ENCODE measurements around the gene PTPRQ.

Gene PTPRQ

DNA sequence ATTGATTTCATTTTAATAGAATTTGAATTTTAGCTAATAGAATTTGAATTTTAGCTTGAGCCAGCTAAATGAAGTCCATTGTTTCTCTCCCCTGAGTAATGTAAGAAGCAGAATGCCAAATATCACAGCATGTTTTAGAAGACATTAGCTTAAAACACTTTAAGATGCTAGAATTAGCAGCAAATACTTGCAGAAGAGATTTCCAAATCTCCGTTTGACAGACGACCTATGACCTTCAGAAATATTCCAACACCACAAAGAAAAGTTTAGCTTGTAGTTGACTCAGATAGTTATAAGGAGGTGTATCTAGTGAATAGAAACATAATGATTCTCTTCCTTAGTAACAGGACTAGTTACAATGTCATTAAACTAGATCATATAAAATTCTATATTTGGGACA, 211.7 kb downstream of the PTPRQ start (continued):
- TF ChIP-seq, protein P1, sequence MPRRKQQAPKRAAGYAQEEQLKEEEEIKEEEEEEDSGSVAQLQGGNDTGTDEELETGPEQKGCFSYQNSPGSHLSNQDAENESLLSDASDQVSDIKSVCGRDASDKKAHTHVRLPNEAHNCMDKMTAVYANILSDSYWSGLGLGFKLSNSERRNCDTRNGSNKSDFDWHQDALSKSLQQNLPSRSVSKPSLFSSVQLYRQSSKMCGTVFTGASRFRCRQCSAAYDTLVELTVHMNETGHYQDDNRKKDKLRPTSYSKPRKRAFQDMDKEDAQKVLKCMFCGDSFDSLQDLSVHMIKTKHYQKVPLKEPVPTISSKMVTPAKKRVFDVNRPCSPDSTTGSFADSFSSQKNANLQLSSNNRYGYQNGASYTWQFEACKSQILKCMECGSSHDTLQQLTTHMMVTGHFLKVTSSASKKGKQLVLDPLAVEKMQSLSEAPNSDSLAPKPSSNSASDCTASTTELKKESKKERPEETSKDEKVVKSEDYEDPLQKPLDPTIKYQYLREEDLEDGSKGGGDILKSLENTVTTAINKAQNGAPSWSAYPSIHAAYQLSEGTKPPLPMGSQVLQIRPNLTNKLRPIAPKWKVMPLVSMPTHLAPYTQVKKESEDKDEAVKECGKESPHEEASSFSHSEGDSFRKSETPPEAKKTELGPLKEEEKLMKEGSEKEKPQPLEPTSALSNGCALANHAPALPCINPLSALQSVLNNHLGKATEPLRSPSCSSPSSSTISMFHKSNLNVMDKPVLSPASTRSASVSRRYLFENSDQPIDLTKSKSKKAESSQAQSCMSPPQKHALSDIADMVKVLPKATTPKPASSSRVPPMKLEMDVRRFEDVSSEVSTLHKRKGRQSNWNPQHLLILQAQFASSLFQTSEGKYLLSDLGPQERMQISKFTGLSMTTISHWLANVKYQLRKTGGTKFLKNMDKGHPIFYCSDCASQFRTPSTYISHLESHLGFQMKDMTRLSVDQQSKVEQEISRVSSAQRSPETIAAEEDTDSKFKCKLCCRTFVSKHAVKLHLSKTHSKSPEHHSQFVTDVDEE (CRISPR knock-in tag; IDR thresholded peaks at IDR 0.05) = no peak
- TF ChIP-seq TCF4 (CRISPR knock-in tag; IDR thresholded peaks at IDR 0.05; ENCODE audit: borderline replicate concordance) = no peak
- no peak for TF ChIP-seq ZNF565 (CRISPR knock-in tag; conservative IDR thresholded peaks at IDR 0.05; ENCODE audit: low read depth)
- TF ChIP-seq SNAI2 (CRISPR knock-in tag; IDR thresholded peaks at IDR 0.05) = no peak
- TF ChIP-seq, protein P2, sequence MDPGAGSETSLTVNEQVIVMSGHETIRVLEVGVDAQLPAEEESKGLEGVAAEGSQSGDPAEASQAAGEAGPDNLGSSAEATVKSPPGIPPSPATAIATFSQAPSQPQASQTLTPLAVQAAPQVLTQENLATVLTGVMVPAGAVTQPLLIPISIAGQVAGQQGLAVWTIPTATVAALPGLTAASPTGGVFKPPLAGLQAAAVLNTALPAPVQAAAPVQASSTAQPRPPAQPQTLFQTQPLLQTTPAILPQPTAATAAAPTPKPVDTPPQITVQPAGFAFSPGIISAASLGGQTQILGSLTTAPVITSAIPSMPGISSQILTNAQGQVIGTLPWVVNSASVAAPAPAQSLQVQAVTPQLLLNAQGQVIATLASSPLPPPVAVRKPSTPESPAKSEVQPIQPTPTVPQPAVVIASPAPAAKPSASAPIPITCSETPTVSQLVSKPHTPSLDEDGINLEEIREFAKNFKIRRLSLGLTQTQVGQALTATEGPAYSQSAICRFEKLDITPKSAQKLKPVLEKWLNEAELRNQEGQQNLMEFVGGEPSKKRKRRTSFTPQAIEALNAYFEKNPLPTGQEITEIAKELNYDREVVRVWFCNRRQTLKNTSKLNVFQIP (CRISPR knock-in tag; IDR thresholded peaks at IDR 0.05; ENCODE audit: borderline replicate concordance, low read depth) = no peak
- no peak for TF ChIP-seq PPARA (CRISPR knock-in tag; IDR thresholded peaks at IDR 0.05; ENCODE audit: borderline replicate concordance)
- no peak for TF ChIP-seq ZFP30 (CRISPR knock-in tag; IDR thresholded peaks at IDR 0.05)

DNA sequence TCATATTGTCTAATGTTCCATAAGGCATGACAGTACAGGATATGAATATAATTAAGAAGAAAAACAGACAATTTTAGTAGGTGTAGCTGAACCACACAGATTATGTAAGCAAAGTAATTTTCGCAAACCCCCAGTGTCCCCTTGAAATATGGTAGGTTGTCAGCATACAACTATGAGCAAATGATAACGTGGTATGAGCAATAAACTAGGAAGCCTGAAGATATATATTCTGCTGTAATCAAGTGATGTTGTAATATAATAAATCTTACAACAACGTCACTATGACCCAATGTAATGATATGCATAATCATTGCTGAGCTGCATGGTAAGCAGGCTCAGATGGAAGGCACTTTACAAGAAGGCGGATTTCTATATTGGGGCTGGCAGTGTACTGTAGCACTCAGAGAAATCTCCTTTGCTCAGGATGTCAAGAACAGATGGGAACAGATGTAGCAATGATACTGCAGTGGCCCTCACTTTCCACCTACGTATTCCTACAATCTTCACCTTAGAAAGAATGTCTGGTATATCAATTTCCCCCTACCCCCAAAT, 215.6 kb downstream of the PTPRQ start:
- no peak for ATAC-seq
- TF ChIP-seq PPARA (CRISPR knock-in tag; IDR thresholded peaks at IDR 0.05; ENCODE audit: borderline replicate concordance) (no peak), OSR1 (CRISPR knock-in tag; IDR thresholded peaks at IDR 0.05) (no peak), BACH2 (CRISPR knock-in tag; IDR thresholded peaks at IDR 0.05; ENCODE audit: borderline replicate concordance) (no peak), CSDC2 (CRISPR knock-in tag; IDR thresholded peaks at IDR 0.05) (no peak), ZNF70 (CRISPR knock-in tag; IDR thresholded peaks at IDR 0.05) (no peak), ZFP3 (CRISPR knock-in tag; IDR thresholded peaks at IDR 0.05) (no peak), TCF4 (CRISPR knock-in tag; IDR thresholded peaks at IDR 0.05; ENCODE audit: borderline replicate concordance) (no peak), SNAI2 (CRISPR knock-in tag; IDR thresholded peaks at IDR 0.05) (no peak), ISL1 (CRISPR knock-in tag; IDR thresholded peaks at IDR 0.05) (no peak), GLIS3 (CRISPR knock-in tag; IDR thresholded peaks at IDR 0.05) (no peak), ZC3H10 (CRISPR knock-in tag; IDR thresholded peaks at IDR 0.05) (no peak)
- TF ChIP-seq, protein P3, sequence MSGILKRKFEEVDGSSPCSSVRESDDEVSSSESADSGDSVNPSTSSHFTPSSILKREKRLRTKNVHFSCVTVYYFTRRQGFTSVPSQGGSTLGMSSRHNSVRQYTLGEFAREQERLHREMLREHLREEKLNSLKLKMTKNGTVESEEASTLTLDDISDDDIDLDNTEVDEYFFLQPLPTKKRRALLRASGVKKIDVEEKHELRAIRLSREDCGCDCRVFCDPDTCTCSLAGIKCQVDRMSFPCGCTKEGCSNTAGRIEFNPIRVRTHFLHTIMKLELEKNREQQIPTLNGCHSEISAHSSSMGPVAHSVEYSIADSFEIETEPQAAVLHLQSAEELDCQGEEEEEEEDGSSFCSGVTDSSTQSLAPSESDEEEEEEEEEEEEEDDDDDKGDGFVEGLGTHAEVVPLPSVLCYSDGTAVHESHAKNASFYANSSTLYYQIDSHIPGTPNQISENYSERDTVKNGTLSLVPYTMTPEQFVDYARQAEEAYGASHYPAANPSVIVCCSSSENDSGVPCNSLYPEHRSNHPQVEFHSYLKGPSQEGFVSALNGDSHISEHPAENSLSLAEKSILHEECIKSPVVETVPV (CRISPR knock-in tag; IDR thresholded peaks at IDR 0.05) = no peak
- TF ChIP-seq, protein P2 (CRISPR knock-in tag; IDR thresholded peaks at IDR 0.05; ENCODE audit: borderline replicate concordance, low read depth) = no peak

DNA sequence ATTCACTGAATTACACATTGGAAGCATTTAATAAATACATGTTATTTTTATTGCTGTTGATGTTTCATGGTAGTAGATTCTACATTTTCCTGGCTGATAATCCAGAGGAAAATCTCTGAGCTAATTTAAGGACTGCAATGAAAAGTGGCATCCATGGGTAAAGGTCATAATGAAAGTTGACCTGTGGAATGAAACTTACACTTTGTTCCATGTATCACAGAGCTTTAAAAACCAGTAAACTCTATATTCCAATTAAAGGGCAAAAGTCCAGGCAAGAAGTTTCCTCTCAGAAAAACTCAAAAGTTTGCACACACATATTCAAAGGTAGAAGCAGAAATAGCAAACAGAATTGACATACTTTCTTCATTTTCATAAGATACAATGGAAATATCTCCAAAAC, 218.6 kb downstream of the PTPRQ start:
- ATAC-seq = no peak
- TF ChIP-seq ZNF8 (CRISPR knock-in tag; IDR thresholded peaks at IDR 0.05) (no peak), ZFP30 (CRISPR knock-in tag; IDR thresholded peaks at IDR 0.05) (no peak), ARNTL (CRISPR knock-in tag; IDR thresholded peaks at IDR 0.05; ENCODE audit: borderline replicate concordance, low read depth) (no peak), ZNF70 (CRISPR knock-in tag; IDR thresholded peaks at IDR 0.05) (no peak), ZC3H10 (CRISPR knock-in tag; IDR thresholded peaks at IDR 0.05) (no peak), SNAI2 (CRISPR knock-in tag; IDR thresholded peaks at IDR 0.05) (no peak), BACH2 (CRISPR knock-in tag; IDR thresholded peaks at IDR 0.05; ENCODE audit: borderline replicate concordance) (no peak), TCF4 (CRISPR knock-in tag; IDR thresholded peaks at IDR 0.05; ENCODE audit: borderline replicate concordance) (no peak)
- TF ChIP-seq, protein P1 (CRISPR knock-in tag; IDR thresholded peaks at IDR 0.05) = no peak
- TF ChIP-seq, protein P3 (CRISPR knock-in tag; IDR thresholded peaks at IDR 0.05) = no peak
- TF ChIP-seq, protein P4, sequence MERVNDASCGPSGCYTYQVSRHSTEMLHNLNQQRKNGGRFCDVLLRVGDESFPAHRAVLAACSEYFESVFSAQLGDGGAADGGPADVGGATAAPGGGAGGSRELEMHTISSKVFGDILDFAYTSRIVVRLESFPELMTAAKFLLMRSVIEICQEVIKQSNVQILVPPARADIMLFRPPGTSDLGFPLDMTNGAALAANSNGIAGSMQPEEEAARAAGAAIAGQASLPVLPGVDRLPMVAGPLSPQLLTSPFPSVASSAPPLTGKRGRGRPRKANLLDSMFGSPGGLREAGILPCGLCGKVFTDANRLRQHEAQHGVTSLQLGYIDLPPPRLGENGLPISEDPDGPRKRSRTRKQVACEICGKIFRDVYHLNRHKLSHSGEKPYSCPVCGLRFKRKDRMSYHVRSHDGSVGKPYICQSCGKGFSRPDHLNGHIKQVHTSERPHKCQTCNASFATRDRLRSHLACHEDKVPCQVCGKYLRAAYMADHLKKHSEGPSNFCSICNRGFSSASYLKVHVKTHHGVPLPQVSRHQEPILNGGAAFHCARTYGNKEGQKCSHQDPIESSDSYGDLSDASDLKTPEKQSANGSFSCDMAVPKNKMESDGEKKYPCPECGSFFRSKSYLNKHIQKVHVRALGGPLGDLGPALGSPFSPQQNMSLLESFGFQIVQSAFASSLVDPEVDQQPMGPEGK (CRISPR knock-in tag; IDR thresholded peaks at IDR 0.05; ENCODE audit: borderline replicate concordance) = no peak
- TF ChIP-seq, protein P2 (CRISPR knock-in tag; IDR thresholded peaks at IDR 0.05; ENCODE audit: borderline replicate concordance, low read depth) = no peak
